ENCODE results near the gene MYO5A.

DNA sequence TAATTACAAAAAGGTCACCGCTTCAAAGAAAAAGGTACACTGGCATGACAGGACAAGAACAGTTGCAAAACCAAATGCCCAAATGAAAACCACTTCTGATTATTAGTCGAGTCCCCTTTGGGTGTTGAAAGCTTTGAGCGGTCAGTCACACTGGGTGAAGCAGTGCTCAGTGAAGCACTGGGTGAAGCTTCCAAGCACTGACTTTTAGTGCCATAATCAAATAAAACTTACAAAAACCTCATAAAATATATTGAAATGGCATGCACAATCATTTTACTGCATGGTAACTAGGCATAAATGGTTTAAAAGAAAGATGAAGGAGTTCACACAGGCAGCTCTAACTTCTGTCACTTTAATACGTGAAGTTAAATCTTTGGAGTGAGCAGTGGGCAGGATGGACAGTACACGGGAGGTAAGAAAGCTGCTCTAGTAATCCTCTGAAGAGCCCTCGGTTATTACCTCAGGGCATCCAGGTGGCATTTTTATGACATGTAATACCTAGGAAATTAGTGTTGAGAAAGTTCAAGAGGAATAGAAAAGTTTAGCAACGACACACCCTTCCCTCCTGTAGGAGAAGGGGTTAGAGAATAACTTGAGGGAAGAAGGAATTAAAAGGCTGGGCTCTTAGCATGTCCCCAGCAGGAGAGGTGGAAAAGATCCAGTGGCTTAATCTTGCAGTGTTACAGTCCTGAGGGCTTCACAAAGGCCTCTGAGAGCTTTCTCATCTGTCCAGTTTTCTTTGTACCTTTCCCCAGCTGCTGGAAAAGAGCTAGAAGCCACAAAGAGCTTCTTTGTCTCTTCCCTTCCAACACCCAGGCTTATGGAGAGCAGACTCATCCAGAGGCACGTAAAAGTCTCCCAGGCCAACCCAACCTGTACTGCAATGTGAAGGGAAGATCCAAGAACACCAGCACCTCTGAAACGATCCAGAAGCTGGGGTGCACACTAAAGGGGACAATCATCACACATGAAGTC lies 168.2 kb downstream of the MYO5A start:
- TF ChIP-seq FOXK2 (IDR thresholded peaks at IDR 0.05) (no peak), FOXM1 (IDR thresholded peaks at IDR 0.05; ENCODE audit: borderline replicate concordance) (no peak), ELF4 (IDR thresholded peaks at IDR 0.05) (no peak)
